RWPE1 (cell line): ENCODE results near the gene BACH2.
A peak's percentile ranks its signal among the peaks of the same experiment; 100 is the strongest.

Experiments used
- CTCF ChIA-PET: fragments of 350-600 bp; sonication (Branson Sonifier 250); formaldehyde crosslinking; extraction: SDS; loops from one replicate; lab custom pipeline; 2021; lab: Yijun Ruan, JAX
- POLR2A ChIA-PET: fragments of 400-600 bp; formaldehyde crosslinking; extraction: SDS; loops from one replicate; lab custom pipeline; 2020; ENCODE audit warnings: antibody characterized with exemption; ENCODE audit not compliant: low non-redundant PET; lab: Yijun Ruan, JAX
- DNase-seq: peaks from one replicate; pipeline ENCODE4 v3.0.0; 2012; ENCODE audit warnings: low spot score
- H3K27ac ChIP-seq: fragments of 450-650 bp; 2 replicates; pipeline ENCODE4 v1.5.1; 2017
- TF ChIP-seq, protein P1 (sequence below): fragments of 450-650 bp; conservative IDR thresholded peaks from 2 replicates; pipeline ENCODE4 v1.5.1; 2017; ENCODE audit warnings: low read depth, mild to moderate bottlenecking

BACH2 gene

DNA sequence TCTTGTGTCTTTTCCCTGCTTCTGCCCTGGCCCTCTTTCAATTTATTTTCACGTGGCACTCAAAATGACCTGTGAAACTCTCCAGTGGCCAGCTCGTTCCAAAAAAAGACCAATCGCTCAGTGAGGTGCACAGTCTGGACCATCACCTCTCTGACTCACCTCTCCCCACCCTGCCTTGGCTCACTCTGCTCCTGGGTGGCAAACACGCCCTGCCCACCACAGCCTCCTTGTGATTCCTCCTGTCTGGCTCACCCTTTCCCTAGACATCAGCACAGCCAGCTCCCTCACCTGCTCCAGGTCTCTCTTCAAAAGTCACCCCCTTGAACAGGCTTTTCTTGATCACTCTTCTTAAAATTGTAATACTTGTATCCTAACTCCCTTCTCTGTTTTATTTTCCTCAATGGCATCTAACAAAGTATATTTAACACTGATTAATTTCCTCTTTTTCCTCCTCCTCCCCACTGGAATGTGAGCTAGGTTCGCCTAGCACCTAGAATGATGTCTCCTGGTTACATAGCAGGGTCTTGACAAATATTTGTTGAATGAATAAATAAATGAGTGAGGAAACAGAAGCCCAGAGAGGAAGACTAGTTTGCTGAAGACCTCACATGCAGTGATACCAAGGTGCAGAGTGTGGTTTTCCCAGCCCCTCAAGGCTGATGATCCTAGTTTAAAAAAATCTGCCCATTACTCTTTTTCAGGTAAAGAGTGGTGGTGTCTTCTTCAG is 293.4 kb downstream of the BACH2 start:
- TF ChIP-seq, protein P1, sequence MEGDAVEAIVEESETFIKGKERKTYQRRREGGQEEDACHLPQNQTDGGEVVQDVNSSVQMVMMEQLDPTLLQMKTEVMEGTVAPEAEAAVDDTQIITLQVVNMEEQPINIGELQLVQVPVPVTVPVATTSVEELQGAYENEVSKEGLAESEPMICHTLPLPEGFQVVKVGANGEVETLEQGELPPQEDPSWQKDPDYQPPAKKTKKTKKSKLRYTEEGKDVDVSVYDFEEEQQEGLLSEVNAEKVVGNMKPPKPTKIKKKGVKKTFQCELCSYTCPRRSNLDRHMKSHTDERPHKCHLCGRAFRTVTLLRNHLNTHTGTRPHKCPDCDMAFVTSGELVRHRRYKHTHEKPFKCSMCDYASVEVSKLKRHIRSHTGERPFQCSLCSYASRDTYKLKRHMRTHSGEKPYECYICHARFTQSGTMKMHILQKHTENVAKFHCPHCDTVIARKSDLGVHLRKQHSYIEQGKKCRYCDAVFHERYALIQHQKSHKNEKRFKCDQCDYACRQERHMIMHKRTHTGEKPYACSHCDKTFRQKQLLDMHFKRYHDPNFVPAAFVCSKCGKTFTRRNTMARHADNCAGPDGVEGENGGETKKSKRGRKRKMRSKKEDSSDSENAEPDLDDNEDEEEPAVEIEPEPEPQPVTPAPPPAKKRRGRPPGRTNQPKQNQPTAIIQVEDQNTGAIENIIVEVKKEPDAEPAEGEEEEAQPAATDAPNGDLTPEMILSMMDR = no peak
- H3K27ac ChIP-seq = peak overlapping the region; percentile 30
- DNase-seq = peak; percentile 45
- CTCF ChIA-PET = interaction anchor here (0.7 kb wide), 1 partner anchor 389 kb away, joined by 4 read pairs; no protein-coding TSS in a partner anchor
- POLR2A ChIA-PET = no interaction called here

- no peak overlapping the region for H3K27ac ChIP-seq
- DNase-seq = peak; percentile 26
- CTCF ChIA-PET = interaction anchor here (0.6 kb wide), 1 partner anchor 180 kb away, joined by 4 read pairs; no protein-coding TSS in a partner anchor
- TF ChIP-seq, protein P1 = no peak
- POLR2A ChIA-PET = no interaction called here
Measured at GRCh38 chr6:90000864-90001731, 295.5 kb downstream of the BACH2 start.

DNA sequence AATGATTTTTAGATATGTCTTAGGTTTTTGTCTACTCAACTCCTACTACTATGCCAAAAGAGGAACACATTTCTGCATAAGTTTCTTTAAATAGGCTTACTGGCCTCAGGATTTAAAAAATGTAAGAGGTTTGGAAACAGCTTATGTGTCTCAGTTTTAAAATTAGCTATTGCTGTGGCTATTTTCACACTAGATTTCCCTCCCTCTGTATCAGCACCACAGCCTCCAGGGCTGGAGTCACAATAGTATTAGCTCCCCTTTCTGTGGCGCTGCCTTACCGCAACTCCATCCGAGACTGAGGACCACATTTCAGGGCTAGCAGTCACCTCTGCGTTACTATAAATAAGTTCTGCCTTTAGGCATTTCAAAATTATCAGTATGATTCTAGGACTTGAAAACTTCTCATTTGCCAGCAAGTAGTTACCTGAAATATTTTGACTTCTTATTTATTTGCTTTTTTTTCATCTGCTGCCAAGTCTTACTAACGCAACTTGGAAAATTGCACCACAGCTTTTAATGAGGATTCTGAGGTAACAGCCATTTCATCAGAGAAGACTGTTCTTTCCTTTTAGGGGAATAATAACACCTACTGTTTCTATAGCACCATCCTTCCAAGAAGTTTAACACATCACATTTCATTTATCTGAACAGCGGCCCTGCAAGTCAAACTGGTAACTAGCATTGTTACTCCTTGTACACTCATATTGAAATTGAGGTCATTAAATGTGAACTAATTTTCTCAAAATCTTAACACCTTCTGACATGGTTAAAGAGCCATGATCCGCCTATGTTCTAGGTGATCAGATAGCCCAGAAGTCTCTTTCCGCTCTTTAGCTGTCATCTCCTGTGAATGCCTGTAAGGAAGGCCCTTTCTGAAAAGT is 296.5 kb downstream of the BACH2 start:
- TF ChIP-seq, protein P1 = no peak
- POLR2A ChIA-PET = no interaction called here
- H3K27ac ChIP-seq = no peak overlapping the region
- CTCF ChIA-PET = no interaction called here
- DNase-seq = no peak

DNA sequence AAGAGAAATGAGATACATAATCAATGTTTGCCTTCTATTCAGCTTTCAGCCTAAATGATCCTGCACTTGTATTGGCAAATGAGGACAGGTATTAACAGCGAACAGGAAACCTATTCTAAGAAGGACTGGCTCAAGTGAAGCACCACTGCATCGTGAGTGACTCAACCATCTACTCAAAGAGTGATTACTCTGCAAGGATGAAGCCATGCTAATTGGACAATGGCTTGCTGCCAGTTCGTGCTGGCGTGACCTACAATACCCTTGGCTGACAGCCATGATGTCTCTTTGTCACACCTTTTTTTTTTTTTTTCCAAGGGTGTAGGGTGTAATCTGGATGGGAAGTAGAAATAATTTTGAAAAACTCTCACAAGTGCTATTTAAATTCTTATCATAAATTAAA is 297.5 kb downstream of the BACH2 start:
- TF ChIP-seq, protein P1 = no peak
- DNase-seq = peak; percentile 90
- H3K27ac ChIP-seq = no peak overlapping the region
- CTCF ChIA-PET = interaction anchor here (0.6 kb wide), 1 partner anchor 13 kb away, joined by 3 read pairs; no protein-coding TSS in a partner anchor
- POLR2A ChIA-PET = no interaction called here

DNA sequence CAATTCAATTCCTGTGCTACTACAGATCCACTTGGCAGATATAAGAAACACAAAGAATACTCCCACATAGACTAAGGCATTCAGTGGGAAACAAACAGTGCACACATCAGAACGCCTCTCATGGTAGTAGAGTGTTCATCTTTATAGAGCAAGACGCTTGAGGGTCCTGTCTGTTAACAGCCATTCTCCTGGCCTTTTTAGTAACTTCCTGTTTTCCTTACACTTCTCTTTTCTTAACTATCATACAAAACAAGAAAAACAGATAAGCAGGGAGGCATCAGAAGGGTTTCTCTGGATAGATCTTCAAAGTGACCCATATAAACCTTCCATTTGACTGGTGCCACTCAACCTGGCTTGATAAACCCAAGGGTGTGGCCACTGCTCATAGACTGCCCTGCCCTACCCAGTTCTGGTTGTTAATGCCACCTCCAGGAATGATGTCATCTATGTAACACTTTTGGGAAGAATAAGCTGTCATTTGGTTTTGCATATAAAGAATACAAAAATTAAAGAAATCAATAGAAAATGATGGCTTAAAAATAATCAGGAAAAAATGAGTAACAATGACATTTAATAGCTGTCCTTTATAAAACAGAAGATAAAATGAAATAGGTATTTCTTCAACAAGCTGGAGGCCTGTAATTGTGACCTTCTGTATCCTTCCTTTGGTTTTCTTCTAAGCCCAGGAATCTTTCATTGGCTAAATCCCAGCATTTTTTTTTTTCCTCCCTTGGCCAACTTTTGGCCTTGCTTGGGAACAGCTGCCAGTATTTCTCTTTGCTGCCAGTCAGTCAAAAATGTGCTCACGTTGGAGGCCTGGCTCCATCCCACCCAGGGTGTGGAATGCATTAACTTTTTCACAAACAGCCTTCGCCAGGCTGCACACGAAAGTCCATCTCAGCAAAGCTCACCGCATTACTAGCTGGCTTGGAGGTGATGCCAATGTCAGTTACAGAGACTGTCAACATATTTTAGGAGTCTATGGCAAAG is 298.9 kb downstream of the BACH2 start:
- ChIA-PET CTCF (no interaction called here), POLR2A (no interaction called here)
- no peak for DNase-seq

More for the DNA sequence above, 298.9 kb downstream of the BACH2 start:
- TF ChIP-seq, protein P1 = no peak
- peak overlapping the region; percentile 59 for H3K27ac ChIP-seq
